ENCODE results near the gene HMOX2.

DNA sequence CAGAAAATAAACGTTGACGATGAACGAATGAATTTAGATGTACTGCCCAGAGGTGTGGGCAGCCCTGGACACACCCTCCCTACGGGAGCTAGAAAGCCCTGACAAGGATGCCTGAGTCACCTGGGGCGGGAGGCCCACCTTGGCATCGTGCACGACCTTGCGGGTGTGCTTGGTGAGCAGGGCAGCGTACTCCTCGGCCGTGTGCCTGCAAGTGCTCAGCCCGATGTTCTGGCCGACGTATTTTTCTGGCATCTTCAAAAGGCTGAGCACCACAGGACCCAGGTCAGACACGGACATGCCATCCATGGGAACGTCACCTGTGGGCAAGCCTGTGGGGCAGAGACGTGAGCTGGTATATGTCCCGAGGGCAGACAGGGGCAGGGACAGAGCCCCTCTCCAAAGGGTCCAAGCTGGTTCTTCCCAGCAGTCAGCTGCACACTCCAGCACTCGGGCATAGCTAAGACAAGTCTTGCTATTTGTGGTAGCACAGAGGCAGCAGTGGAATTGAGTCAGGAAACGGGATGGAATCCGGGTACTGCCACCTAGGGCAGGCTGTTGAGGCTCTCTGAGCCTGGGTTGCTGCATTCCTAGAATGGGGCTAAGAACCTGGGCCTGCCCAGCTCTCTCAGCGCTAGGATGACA lies 12.6 kb upstream of the HMOX2 start:
- TF ChIP-seq, protein P1, sequence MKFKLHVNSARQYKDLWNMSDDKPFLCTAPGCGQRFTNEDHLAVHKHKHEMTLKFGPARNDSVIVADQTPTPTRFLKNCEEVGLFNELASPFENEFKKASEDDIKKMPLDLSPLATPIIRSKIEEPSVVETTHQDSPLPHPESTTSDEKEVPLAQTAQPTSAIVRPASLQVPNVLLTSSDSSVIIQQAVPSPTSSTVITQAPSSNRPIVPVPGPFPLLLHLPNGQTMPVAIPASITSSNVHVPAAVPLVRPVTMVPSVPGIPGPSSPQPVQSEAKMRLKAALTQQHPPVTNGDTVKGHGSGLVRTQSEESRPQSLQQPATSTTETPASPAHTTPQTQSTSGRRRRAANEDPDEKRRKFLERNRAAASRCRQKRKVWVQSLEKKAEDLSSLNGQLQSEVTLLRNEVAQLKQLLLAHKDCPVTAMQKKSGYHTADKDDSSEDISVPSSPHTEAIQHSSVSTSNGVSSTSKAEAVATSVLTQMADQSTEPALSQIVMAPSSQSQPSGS (tag by site-specific recombination; IDR thresholded peaks at IDR 0.05; ENCODE audit: low read depth), result no peak
- TF ChIP-seq ZBTB7A (tag by site-specific recombination; IDR thresholded peaks at IDR 0.05; ENCODE audit: low read depth) (no peak), ZNF157 (tag by site-specific recombination; IDR thresholded peaks at IDR 0.05) (no peak), ZXDB (tag by site-specific recombination; IDR thresholded peaks at IDR 0.05) (no peak), ZNF354C (tag by site-specific recombination; IDR thresholded peaks at IDR 0.05; ENCODE audit: borderline replicate concordance, low read depth) (no peak), ZNF24 (tag by site-specific recombination; IDR thresholded peaks at IDR 0.05) (no peak), ZNF624 (tag by site-specific recombination; IDR thresholded peaks at IDR 0.05) (no peak)
- TF ChIP-seq, protein P2, sequence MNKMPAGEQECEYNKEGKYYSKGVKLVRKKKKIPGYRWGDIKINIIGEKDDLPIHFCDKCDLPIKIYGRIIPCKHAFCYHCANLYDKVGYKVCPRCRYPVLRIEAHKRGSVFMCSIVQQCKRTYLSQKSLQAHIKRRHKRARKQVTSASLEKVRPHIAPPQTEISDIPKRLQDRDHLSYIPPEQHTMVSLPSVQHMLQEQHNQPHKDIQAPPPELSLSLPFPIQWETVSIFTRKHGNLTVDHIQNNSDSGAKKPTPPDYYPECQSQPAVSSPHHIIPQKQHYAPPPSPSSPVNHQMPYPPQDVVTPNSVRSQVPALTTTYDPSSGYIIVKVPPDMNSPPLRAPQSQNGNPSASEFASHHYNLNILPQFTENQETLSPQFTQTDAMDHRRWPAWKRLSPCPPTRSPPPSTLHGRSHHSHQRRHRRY (tag by site-specific recombination; IDR thresholded peaks at IDR 0.05), result no peak
- TF ChIP-seq, protein P3, sequence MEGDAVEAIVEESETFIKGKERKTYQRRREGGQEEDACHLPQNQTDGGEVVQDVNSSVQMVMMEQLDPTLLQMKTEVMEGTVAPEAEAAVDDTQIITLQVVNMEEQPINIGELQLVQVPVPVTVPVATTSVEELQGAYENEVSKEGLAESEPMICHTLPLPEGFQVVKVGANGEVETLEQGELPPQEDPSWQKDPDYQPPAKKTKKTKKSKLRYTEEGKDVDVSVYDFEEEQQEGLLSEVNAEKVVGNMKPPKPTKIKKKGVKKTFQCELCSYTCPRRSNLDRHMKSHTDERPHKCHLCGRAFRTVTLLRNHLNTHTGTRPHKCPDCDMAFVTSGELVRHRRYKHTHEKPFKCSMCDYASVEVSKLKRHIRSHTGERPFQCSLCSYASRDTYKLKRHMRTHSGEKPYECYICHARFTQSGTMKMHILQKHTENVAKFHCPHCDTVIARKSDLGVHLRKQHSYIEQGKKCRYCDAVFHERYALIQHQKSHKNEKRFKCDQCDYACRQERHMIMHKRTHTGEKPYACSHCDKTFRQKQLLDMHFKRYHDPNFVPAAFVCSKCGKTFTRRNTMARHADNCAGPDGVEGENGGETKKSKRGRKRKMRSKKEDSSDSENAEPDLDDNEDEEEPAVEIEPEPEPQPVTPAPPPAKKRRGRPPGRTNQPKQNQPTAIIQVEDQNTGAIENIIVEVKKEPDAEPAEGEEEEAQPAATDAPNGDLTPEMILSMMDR (tag by site-specific recombination; IDR thresholded peaks at IDR 0.05), result no peak
- TF ChIP-seq, protein P4, sequence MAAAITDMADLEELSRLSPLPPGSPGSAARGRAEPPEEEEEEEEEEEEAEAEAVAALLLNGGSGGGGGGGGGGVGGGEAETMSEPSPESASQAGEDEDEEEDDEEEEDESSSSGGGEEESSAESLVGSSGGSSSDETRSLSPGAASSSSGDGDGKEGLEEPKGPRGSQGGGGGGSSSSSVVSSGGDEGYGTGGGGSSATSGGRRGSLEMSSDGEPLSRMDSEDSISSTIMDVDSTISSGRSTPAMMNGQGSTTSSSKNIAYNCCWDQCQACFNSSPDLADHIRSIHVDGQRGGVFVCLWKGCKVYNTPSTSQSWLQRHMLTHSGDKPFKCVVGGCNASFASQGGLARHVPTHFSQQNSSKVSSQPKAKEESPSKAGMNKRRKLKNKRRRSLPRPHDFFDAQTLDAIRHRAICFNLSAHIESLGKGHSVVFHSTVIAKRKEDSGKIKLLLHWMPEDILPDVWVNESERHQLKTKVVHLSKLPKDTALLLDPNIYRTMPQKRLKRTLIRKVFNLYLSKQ (tag by site-specific recombination; IDR thresholded peaks at IDR 0.05; ENCODE audit: borderline replicate concordance), result no peak
- TF ChIP-seq, protein P5, sequence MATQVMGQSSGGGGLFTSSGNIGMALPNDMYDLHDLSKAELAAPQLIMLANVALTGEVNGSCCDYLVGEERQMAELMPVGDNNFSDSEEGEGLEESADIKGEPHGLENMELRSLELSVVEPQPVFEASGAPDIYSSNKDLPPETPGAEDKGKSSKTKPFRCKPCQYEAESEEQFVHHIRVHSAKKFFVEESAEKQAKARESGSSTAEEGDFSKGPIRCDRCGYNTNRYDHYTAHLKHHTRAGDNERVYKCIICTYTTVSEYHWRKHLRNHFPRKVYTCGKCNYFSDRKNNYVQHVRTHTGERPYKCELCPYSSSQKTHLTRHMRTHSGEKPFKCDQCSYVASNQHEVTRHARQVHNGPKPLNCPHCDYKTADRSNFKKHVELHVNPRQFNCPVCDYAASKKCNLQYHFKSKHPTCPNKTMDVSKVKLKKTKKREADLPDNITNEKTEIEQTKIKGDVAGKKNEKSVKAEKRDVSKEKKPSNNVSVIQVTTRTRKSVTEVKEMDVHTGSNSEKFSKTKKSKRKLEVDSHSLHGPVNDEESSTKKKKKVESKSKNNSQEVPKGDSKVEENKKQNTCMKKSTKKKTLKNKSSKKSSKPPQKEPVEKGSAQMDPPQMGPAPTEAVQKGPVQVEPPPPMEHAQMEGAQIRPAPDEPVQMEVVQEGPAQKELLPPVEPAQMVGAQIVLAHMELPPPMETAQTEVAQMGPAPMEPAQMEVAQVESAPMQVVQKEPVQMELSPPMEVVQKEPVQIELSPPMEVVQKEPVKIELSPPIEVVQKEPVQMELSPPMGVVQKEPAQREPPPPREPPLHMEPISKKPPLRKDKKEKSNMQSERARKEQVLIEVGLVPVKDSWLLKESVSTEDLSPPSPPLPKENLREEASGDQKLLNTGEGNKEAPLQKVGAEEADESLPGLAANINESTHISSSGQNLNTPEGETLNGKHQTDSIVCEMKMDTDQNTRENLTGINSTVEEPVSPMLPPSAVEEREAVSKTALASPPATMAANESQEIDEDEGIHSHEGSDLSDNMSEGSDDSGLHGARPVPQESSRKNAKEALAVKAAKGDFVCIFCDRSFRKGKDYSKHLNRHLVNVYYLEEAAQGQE (tag by site-specific recombination; IDR thresholded peaks at IDR 0.05), result no peak
- TF ChIP-seq, protein P6, sequence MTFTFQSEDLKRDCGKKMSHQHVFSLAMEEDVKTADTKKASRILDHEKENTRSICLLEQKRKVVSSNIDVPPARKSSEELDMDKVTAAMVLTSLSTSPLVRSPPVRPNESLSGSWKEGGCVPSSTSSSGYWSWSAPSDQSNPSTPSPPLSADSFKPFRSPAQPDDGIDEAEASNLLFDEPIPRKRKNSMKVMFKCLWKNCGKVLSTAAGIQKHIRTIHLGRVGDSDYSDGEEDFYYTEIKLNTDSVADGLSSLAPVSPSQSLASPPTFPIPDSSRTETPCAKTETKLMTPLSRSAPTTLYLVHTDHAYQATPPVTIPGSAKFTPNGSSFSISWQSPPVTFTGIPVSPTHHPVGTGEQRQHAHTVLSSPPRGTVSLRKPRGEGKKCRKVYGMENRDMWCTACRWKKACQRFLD (tag by site-specific recombination; IDR thresholded peaks at IDR 0.05), result no peak

Measured in HEK293 (cell line).